ENCODE data around the gene PRKG2. TPM values are rescaled to one million over a fixed set of nuclear protein-coding genes. Genes with fewer than 3 reads are reported as not detected.

The PRKG2 gene
- total and polyA plus RNA-seq, 7 donors, result 0.01 to 0.28 TPM; not detected in 5

DNA sequence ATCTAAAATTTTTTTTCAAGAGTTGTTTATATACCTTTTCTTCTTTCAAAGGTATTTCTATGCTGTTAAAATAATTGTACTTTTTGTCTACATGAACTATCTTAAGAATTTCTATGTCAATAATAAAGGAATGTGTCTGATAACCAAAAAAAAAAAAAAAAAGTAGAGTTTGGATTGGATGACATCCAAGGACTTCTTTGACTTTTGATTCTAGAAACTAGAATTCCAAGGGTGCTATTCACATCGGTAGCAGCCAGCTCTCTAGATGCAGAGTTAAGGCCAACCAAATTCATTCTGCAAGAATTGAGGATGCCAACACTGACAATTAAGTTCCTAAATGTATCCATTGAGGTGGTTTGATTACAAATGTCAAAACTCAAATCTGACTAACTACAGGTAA lies 42.0 kb upstream of the PRKG2 start:
- Histone ChIP-seq H3K27me3 (ENCODE audit: insufficient read depth in 3 of 3, low read length in 2 of 3) (peaks cover 0 to 2% (median 0%) of the 10 kb centered on the region in 3 donors), H3K36me3 (ENCODE audit: insufficient read depth in 1 of 2, low read depth in 1 of 2) (no peaks in the 10 kb centered on the region), H3K9me3 (no peaks in the 10 kb centered on the region), H3K4me1 (no peaks in the 10 kb centered on the region), H3K4me3 (no peak overlapping the region), H3K27ac (no peak overlapping the region)
- TF ChIP-seq, protein P1, sequence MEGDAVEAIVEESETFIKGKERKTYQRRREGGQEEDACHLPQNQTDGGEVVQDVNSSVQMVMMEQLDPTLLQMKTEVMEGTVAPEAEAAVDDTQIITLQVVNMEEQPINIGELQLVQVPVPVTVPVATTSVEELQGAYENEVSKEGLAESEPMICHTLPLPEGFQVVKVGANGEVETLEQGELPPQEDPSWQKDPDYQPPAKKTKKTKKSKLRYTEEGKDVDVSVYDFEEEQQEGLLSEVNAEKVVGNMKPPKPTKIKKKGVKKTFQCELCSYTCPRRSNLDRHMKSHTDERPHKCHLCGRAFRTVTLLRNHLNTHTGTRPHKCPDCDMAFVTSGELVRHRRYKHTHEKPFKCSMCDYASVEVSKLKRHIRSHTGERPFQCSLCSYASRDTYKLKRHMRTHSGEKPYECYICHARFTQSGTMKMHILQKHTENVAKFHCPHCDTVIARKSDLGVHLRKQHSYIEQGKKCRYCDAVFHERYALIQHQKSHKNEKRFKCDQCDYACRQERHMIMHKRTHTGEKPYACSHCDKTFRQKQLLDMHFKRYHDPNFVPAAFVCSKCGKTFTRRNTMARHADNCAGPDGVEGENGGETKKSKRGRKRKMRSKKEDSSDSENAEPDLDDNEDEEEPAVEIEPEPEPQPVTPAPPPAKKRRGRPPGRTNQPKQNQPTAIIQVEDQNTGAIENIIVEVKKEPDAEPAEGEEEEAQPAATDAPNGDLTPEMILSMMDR (IDR thresholded peaks at IDR 0.05), result no peak
- intact Hi-C loops (cut with DNase I), result no loop called here
- 53 to 75% (median 65%) methylated on average over 1 of the region's 1 CpG for WGBS, 3 donors
- DNase-seq (no peak), ATAC-seq (no peak)

DNA sequence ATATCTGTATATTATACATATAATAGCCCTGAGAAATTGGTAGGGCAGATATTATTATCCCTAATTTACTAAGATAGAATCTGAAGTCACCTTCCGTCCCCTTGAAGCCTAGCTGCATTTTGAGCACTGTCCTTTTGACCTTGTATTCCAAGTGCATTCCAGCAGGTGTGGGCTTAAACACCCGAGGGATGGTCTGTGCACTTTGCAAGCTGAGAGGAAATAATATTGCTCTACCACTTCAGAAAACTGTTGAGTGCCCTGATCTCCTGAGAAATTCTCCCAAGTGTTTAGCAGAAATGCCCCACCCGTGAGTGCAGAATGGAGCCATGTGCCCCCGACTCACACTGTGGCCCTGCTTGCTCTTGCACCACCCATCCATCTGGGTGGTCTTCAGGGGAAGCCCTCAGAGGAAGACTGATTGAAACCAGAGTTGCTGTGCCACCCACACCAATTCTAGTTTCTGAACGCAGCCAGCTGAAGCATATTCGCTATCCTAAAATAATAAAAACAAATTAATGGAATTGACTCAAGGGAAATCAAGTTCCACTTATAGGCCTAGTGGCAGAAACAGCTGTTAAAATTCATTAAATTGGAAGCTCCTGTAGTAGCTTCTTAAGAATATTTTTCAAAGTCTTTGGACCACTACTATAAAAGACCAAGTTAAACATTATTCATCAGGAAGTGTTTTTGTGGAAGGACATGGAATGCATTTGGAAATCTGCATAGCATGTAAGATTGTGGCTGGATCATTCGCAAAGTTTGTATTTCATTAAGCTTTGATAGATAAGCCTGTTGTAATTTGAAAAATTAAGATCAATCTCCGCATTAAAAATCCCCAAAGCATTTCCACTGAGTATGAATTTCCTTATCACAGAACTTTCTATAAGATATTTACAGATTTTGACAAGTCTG lies 41.3 kb upstream of the PRKG2 start:
- Histone ChIP-seq H3K4me3 (no peak overlapping the region), H3K9me3 (no peaks in the 10 kb centered on the region), H3K27ac (no peak overlapping the region), H3K4me1 (no peaks in the 10 kb centered on the region), H3K36me3 (ENCODE audit: insufficient read depth in 1 of 2, low read depth in 1 of 2) (no peaks in the 10 kb centered on the region), H3K27me3 (ENCODE audit: insufficient read depth in 3 of 3, low read length in 2 of 3) (peaks cover 0 to 2% (median 0%) of the 10 kb centered on the region in 3 donors)
- intact Hi-C loops (cut with DNase I), result no loop called here
- WGBS, 3 donors, result 61 to 65% (median 64%) methylated on average over 8 of the region's 8 CpGs
- TF ChIP-seq, protein P1 (IDR thresholded peaks at IDR 0.05), result no peak
- DNase-seq, result no peak
- no peak for ATAC-seq

DNA sequence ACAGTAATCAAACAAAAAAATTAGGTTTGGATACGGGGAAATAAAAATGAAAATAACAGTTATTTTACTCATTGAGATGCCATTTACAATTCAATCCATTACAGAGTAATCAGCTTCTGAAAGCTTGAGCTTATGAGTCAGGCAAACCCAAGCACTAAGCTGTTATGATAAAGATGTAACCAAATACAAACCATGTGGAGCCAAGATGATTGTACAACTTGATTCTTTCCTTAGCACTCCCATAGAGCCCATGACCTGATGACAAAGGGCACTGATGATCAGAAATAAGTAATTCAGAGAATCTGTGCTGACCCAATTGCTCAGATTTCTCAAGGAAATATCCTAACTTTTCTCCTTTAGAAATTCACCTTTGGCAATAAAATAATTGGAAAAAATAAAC lies 40.5 kb upstream of the PRKG2 start:
- 78 to 86% (median 80%) methylated on average over 1 of the region's 1 CpG for WGBS, 3 donors
- Histone ChIP-seq H3K27me3 (ENCODE audit: insufficient read depth in 3 of 3, low read length in 2 of 3) (peaks cover 0 to 2% (median 0%) of the 10 kb centered on the region in 3 donors), H3K4me3 (no peak overlapping the region), H3K9me3 (no peaks in the 10 kb centered on the region), H3K4me1 (no peaks in the 10 kb centered on the region), H3K27ac (no peak overlapping the region), H3K36me3 (ENCODE audit: insufficient read depth in 1 of 2, low read depth in 1 of 2) (no peaks in the 10 kb centered on the region)
- intact Hi-C loops (cut with DNase I), result no loop called here
- TF ChIP-seq, protein P1 (IDR thresholded peaks at IDR 0.05), result no peak
- DNase-seq (no peak), ATAC-seq (no peak)

DNA sequence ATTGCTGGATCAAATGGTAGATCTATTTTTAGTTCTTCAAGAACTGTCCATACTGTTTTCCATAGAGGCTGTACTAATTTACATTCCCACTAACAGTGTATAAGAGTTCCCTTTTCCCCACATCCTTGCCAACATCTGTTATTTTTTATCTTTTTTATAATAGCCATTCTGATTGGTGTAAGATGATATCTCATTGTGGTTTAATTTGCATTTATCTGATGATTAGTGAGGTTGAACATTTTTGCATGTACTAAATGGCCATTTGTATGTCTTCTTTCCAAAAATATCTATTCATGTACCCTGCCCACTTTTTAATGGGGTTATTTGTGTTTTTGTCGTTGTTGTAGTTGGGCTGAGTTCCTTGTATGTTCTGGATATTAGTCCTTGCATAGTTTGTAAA lies 35.4 kb upstream of the PRKG2 start:
- TF ChIP-seq, protein P1 (IDR thresholded peaks at IDR 0.05), result no peak
- no peaks in the 10 kb centered on the region for H3K27me3 ChIP-seq (ENCODE audit: insufficient read depth in 3 of 3, low read length in 2 of 3)
- no peak for DNase-seq
- H3K27ac ChIP-seq, result no peak overlapping the region
- intact Hi-C loops (cut with DNase I), result no loop called here
- no peak for ATAC-seq
- no peaks in the 10 kb centered on the region for H3K4me1 ChIP-seq
- 64 to 80% (median 65%) methylated on average over 1 of the region's 1 CpG for whole genome bisulfite sequencing, 3 donors
- no peaks in the 10 kb centered on the region for H3K36me3 ChIP-seq (ENCODE audit: insufficient read depth in 1 of 2, low read depth in 1 of 2)
- no peaks in the 10 kb centered on the region for H3K9me3 ChIP-seq
- no peak overlapping the region for H3K4me3 ChIP-seq
